Measurements from ENCODE around the gene ISM1.

Gene ISM1

GRCh38 chr20:13283869-13284829 is 63.1 kb downstream of the ISM1 start:
- DNase-seq (ENCODE audit: low read depth in 1 of 2, low spot score in 1 of 2) = no peak
- TF ChIP-seq GABPA (IDR thresholded peaks at IDR 0.05; ENCODE audit: low read depth) = no peak
- no peak for TF ChIP-seq REST (IDR thresholded peaks at IDR 0.05; ENCODE audit: insufficient replicate concordance, low read depth)
- TF ChIP-seq SPI1 (IDR thresholded peaks at IDR 0.05; ENCODE audit: borderline replicate concordance, low read depth) = no peak
- no peak for TF ChIP-seq POLR2AphosphoS5 (IDR thresholded peaks at IDR 0.05; ENCODE audit: low read depth)
- Histone ChIP-seq H3K27ac (replicated peaks) (no peak overlapping the region), H3K4me3 (replicated peaks; ENCODE audit: insufficient read depth, low read length) (no peak overlapping the region), H3K27me3 (ENCODE audit: insufficient read depth, poor library complexity, severe bottlenecking) (no peaks in the 10 kb centered on the region)

- no peak for TF ChIP-seq SPI1 (IDR thresholded peaks at IDR 0.05; ENCODE audit: borderline replicate concordance, low read depth)
- no peak for TF ChIP-seq POLR2AphosphoS5 (IDR thresholded peaks at IDR 0.05; ENCODE audit: low read depth)
- Histone ChIP-seq H3K4me3 (replicated peaks; ENCODE audit: insufficient read depth, low read length) (no peak overlapping the region), H3K27ac (replicated peaks) (no peak overlapping the region), H3K27me3 (ENCODE audit: insufficient read depth, poor library complexity, severe bottlenecking) (no peaks in the 10 kb centered on the region)
- no peak for DNase-seq (ENCODE audit: low read depth in 1 of 2, low spot score in 1 of 2)
Observed at GRCh38 chr20:13284830-13285229, 63.8 kb downstream of the ISM1 start.

DNA sequence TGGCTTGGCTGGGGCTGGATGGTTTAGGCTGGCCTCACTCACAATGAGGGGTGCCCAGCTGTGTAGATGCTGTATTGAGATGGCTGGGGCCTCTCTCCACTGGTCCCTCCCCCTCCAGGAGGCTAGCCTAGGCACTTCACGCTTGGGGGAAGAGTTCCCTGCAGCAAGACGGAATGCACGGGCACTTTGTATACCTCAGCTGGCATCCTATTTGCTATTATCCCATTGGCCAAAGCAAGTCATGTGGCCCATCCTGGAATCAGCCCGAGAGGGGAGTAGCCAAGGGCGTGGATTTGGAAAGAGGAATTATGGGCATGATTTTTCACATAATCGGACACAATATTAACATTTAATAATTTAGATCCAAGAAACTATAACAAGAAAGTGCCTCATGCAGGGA is 64.3 kb downstream of the ISM1 start:
- no peak for TF ChIP-seq REST (IDR thresholded peaks at IDR 0.05; ENCODE audit: insufficient replicate concordance, low read depth)
- TF ChIP-seq GABPA (IDR thresholded peaks at IDR 0.05; ENCODE audit: low read depth) = no peak
- TF ChIP-seq SPI1 (IDR thresholded peaks at IDR 0.05; ENCODE audit: borderline replicate concordance, low read depth) = no peak
- no peak for TF ChIP-seq POLR2AphosphoS5 (IDR thresholded peaks at IDR 0.05; ENCODE audit: low read depth)
- TF ChIP-seq CTCF (IDR thresholded peaks at IDR 0.05; ENCODE audit: insufficient read depth, low read length) = no peak
- DNase-seq (ENCODE audit: low read depth in 1 of 2, low spot score in 1 of 2) = no peak
- no peak overlapping the region for H3K27ac ChIP-seq (replicated peaks)

DNA sequence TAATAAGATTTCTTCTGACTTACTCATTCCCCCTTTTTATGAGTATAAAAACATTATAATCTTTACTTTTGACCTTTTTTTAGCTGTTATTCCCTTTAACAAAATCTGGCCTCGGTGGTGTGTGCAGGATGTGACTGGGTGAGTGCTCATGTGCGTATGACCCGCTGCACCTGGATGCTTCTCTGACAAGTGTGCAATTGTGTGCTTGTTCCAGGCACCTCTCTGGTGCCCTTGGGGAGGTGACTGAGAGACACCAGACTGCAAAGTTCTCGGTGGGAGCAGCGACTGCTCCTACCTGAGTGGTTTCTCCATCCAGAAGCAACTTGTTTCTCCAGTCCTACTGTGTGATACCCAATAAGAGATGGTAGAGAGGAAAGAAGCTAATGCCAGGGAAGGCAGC is 65.0 kb downstream of the ISM1 start:
- TF ChIP-seq CTCF (IDR thresholded peaks at IDR 0.05; ENCODE audit: insufficient read depth, low read length) (no peak), REST (IDR thresholded peaks at IDR 0.05; ENCODE audit: insufficient replicate concordance, low read depth) (no peak), GABPA (IDR thresholded peaks at IDR 0.05; ENCODE audit: low read depth) (no peak), SPI1 (IDR thresholded peaks at IDR 0.05; ENCODE audit: borderline replicate concordance, low read depth) (no peak), POLR2AphosphoS5 (IDR thresholded peaks at IDR 0.05; ENCODE audit: low read depth) (no peak)
- no peak overlapping the region for H3K27ac ChIP-seq (replicated peaks)
- no peaks in the 10 kb centered on the region for H3K27me3 ChIP-seq (ENCODE audit: insufficient read depth, poor library complexity, severe bottlenecking)
- H3K4me3 ChIP-seq (replicated peaks; ENCODE audit: insufficient read depth, low read length) = no peak overlapping the region
- no peak for DNase-seq (ENCODE audit: low read depth in 1 of 2, low spot score in 1 of 2)

More for the DNA sequence above, 64.3 kb downstream of the ISM1 start:
- no peak overlapping the region for H3K4me3 ChIP-seq (replicated peaks; ENCODE audit: insufficient read depth, low read length)
- no peaks in the 10 kb centered on the region for H3K27me3 ChIP-seq (ENCODE audit: insufficient read depth, poor library complexity, severe bottlenecking)

All from HL-60 (cell line).